ENCODE results near the gene FAM186B.

The FAM186B gene

GRCh38 chr12:49562233-49562632 lies 43.2 kb downstream of the FAM186B start:
- ATAC-seq (ENCODE audit: low read depth): no peak
- Histone ChIP-seq H3K9me3 (ENCODE audit: severe bottlenecking) (no peaks in the 10 kb centered on the region), H3K27me3 (ENCODE audit: insufficient read depth, poor library complexity, severe bottlenecking) (no peaks in the 10 kb centered on the region), H3K4me1 (ENCODE audit: insufficient read depth, poor library complexity, severe bottlenecking) (no peaks in the 10 kb centered on the region), H3K27ac (ENCODE audit: poor library complexity, severe bottlenecking) (no peak overlapping the region), H3K4me3 (ENCODE audit: severe bottlenecking) (no peak overlapping the region), H3K36me3 (ENCODE audit: low read depth) (peaks cover 73% of the 10 kb centered on the region)
- DNase-seq (ENCODE audit: low spot score): no peak
- no peak for TF ChIP-seq CTCF (IDR thresholded peaks at IDR 0.05; ENCODE audit: poor library complexity, severe bottlenecking)

- TF ChIP-seq CTCF (IDR thresholded peaks at IDR 0.05; ENCODE audit: poor library complexity, severe bottlenecking): no peak
- H3K9me3 ChIP-seq (ENCODE audit: severe bottlenecking): no peaks in the 10 kb centered on the region
- peaks cover 70% of the 10 kb centered on the region for H3K36me3 ChIP-seq (ENCODE audit: low read depth)
- H3K27me3 ChIP-seq (ENCODE audit: insufficient read depth, poor library complexity, severe bottlenecking): no peaks in the 10 kb centered on the region
- no peak overlapping the region for H3K4me3 ChIP-seq (ENCODE audit: severe bottlenecking)
- DNase-seq (ENCODE audit: low spot score) (no peak), ATAC-seq (ENCODE audit: low read depth) (no peak)
- no peaks in the 10 kb centered on the region for H3K4me1 ChIP-seq (ENCODE audit: insufficient read depth, poor library complexity, severe bottlenecking)
- no peak overlapping the region for H3K27ac ChIP-seq (ENCODE audit: poor library complexity, severe bottlenecking)
Measured at GRCh38 chr12:49560695-49561094, 44.7 kb downstream of the FAM186B start.

- no peak for TF ChIP-seq CTCF (IDR thresholded peaks at IDR 0.05; ENCODE audit: poor library complexity, severe bottlenecking)
- DNase-seq (ENCODE audit: low spot score) (no peak), ATAC-seq (ENCODE audit: low read depth) (no peak)
- Histone ChIP-seq H3K36me3 (ENCODE audit: low read depth) (peaks cover 55% of the 10 kb centered on the region), H3K27me3 (ENCODE audit: insufficient read depth, poor library complexity, severe bottlenecking) (no peaks in the 10 kb centered on the region), H3K4me3 (ENCODE audit: severe bottlenecking) (no peak overlapping the region), H3K27ac (ENCODE audit: poor library complexity, severe bottlenecking) (no peak overlapping the region), H3K9me3 (ENCODE audit: severe bottlenecking) (no peaks in the 10 kb centered on the region), H3K4me1 (ENCODE audit: insufficient read depth, poor library complexity, severe bottlenecking) (no peaks in the 10 kb centered on the region)
Measured at GRCh38 chr12:49559011-49559675, 46.3 kb downstream of the FAM186B start.

GRCh38 chr12:49558526-49558925 lies 46.9 kb downstream of the FAM186B start:
- Histone ChIP-seq H3K27ac (ENCODE audit: poor library complexity, severe bottlenecking) (no peak overlapping the region), H3K4me3 (ENCODE audit: severe bottlenecking) (no peak overlapping the region), H3K27me3 (ENCODE audit: insufficient read depth, poor library complexity, severe bottlenecking) (no peaks in the 10 kb centered on the region), H3K4me1 (ENCODE audit: insufficient read depth, poor library complexity, severe bottlenecking) (no peaks in the 10 kb centered on the region), H3K36me3 (ENCODE audit: low read depth) (peaks cover 49% of the 10 kb centered on the region), H3K9me3 (ENCODE audit: severe bottlenecking) (no peaks in the 10 kb centered on the region)
- ATAC-seq (ENCODE audit: low read depth): no peak
- no peak for TF ChIP-seq CTCF (IDR thresholded peaks at IDR 0.05; ENCODE audit: poor library complexity, severe bottlenecking)
- DNase-seq (ENCODE audit: low spot score): no peak

GRCh38 chr12:49557917-49558215 lies 47.6 kb downstream of the FAM186B start:
- no peak overlapping the region for H3K27ac ChIP-seq (ENCODE audit: poor library complexity, severe bottlenecking)
- no peak overlapping the region for H3K4me3 ChIP-seq (ENCODE audit: severe bottlenecking)
- peaks cover 44% of the 10 kb centered on the region for H3K36me3 ChIP-seq (ENCODE audit: low read depth)
- peak; percentile 58; the same call in 2 of the 3 replicates for ATAC-seq (ENCODE audit: low read depth)
- DNase-seq (ENCODE audit: low spot score): no peak
- peak; percentile 53 for TF ChIP-seq CTCF (IDR thresholded peaks at IDR 0.05; ENCODE audit: poor library complexity, severe bottlenecking)
- no peaks in the 10 kb centered on the region for H3K27me3 ChIP-seq (ENCODE audit: insufficient read depth, poor library complexity, severe bottlenecking)
- no peaks in the 10 kb centered on the region for H3K4me1 ChIP-seq (ENCODE audit: insufficient read depth, poor library complexity, severe bottlenecking)
- no peaks in the 10 kb centered on the region for H3K9me3 ChIP-seq (ENCODE audit: severe bottlenecking)
